Pancreas (tissue), 10 donors: Measurements from ENCODE around the gene BARX2. TPM values are rescaled to one million over a fixed set of nuclear protein-coding genes. Genes with fewer than 3 reads are reported as not detected.

Experiments used
- ATAC-seq, 4 donors: fragments of 200-7000 bp; cut with Tn5 transposase; one replicate each; pipeline versions ENCODE4 v1.8.0 to v1.9.1; 2020; ENCODE audit warnings: mild to moderate bottlenecking in 4 of 4, moderate library complexity in 4 of 4
- DNase-seq, 6 donors: peaks; one replicate each; pipeline ENCODE4 v3.0.0-alpha.2; 2020
- FAIRE-seq: peaks from 2 replicates; lab custom pipeline; 2012; peaks lifted over from hg19 to GRCh38; lab: Jason Lieb, UNC
- H3K27ac ChIP-seq, 4 donors: fragments of 200-600 bp; sonication (generic); 1 replicate in 3 of 4; 2 replicates in 1 of 4; pipeline versions ENCODE4 v1.5.0 to v1.8.0; 2020
- H3K27me3 ChIP-seq, 4 donors: fragments of 200-600 bp; one replicate each; pipeline ENCODE4 v1.8.0; 2021
- H3K36me3 ChIP-seq, 3 donors: fragments of 200-600 bp; sonication (generic) in 1 of 3; one replicate each; pipeline versions ENCODE4 v1.5.0 to v1.8.0; 2020 to 2021
- H3K4me1 ChIP-seq, 3 donors: fragments of 200-600 bp; one replicate each; pipeline ENCODE4 v1.8.0; 2021
- H3K4me3 ChIP-seq, 4 donors: fragments of 200-600 bp; sonication (generic) in 2 of 4; one replicate each; pipeline versions ENCODE4 v1.5.0 to v1.8.0; 2020 to 2021
- H3K9me3 ChIP-seq, 4 donors: fragments of 200-600 bp; one replicate each; pipeline ENCODE4 v1.8.0; 2021
- CTCF ChIP-seq, 4 donors: fragments of 200-600 bp; sonication (generic) in 3 of 4; IDR thresholded peaks; one replicate each; pipeline versions ENCODE4 v1.5.0 to v1.8.0; 2021; ENCODE audit warnings: antibody characterized with exemption in 4 of 4
- WGBS, 2 donors: extraction: QIAGEN DNeasy Blood & Tissue Kit; methylation state at CpG; one replicate each; pipeline ENCODE4 v1.1.7; 2013; 5-methylcytosine and 5-hydroxymethylcytosine counted together
- intact Hi-C, 3 donors: fragments of 100-400 bp; cut with DNase I; formaldehyde crosslinking; loops; one replicate each; pipeline versions ENCODE4 v1.11.1 to v1.14.2; 2022
- polyA plus RNA-seq, 2 donors: library from polyadenylated mRNA; stranded (reverse); fragments of 200-250 nt; gene quantifications; one replicate each; pipeline ENCODE4 v1.2.3, GENCODE V29; 2013
- total RNA-seq, 6 donors: library from RNA; stranded (reverse); fragmentation: NEBNext Ultra II Directional in 4 of 6; extraction: Animal tissue kit (Norgen Biotek cat#: 25700) in 4 of 6; gene quantifications; one replicate each; pipeline versions ENCODE4 v1.2.1 to v1.2.4, GENCODE V29; 2021 to 2023
- donor health status: healthy with polysubstance abuse.
- donor health status: DM: no; HTN: no; CAD: no; lungs with moderate emphysema.
- donor health status: DM: no; HTN: no; CAD: no.
- donor health status: control.
- donor health status: control.
- donor health status: Bipolar disorder and iron deficiency.
- donor health status: DM: yes; HTN: yes; CAD: no.
- donor health status: DM: no; HTN: no; CAD: no.
- donor health status: DM: no; HTN: no; CAD: no.
- donor health status: DM: yes; HTN: yes; CAD: no.

Gene BARX2
- total and polyA plus RNA-seq, 8 donors, result 3.8 to 9.9 (median 5.2) TPM

- Histone ChIP-seq H3K9me3 (no peaks in the 10 kb centered on the region), H3K4me3 (no peak overlapping the region), H3K27me3 (no peaks in the 10 kb centered on the region), H3K36me3 (no peaks in the 10 kb centered on the region), H3K27ac (no peak overlapping the region), H3K4me1 (no peaks in the 10 kb centered on the region)
- no peak for DNase-seq
- no peak for FAIRE-seq
- WGBS, 2 donors, result 70 to 71% methylated on average over 4 of the region's 4 CpGs
- no peak for ATAC-seq
- intact Hi-C loops, result no loop called here
- TF ChIP-seq CTCF (IDR thresholded peaks at IDR 0.05), result no peak
These were observed 49.6 kb downstream of the BARX2 start for GRCh38 chr11:129425214-129425613.

DNA sequence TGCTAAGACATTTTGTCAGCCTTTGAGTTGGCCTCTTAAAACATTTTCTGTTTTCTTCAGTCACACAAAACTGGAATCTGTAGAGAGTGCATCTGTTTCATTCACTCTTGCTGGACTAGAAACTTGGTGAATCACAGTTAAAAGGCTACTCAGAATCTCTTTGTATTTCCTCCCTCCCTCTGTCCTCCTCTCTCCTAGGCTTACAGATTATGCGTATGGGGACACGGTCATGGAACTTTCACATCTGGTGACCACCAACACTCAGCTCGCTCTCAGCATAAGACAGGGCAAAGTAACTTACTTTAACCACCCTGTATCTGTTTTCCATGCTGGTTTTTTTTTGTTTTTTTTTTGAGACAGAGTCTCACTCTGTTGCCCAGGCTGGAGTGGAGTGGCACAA is 50.4 kb downstream of the BARX2 start:
- intact Hi-C loops, result no loop called here
- H3K27ac ChIP-seq, result no peak overlapping the region
- 94 to 97% methylated on average over 3 of the region's 3 CpGs for whole genome bisulfite sequencing, 2 donors
- ATAC-seq (no peak), FAIRE-seq (no peak), DNase-seq (no peak)
- no peaks in the 10 kb centered on the region for H3K36me3 ChIP-seq
- no peak for TF ChIP-seq CTCF (IDR thresholded peaks at IDR 0.05)
- H3K27me3 ChIP-seq, result no peaks in the 10 kb centered on the region
- H3K4me3 ChIP-seq, result no peak overlapping the region
- no peaks in the 10 kb centered on the region for H3K4me1 ChIP-seq
- H3K9me3 ChIP-seq, result no peaks in the 10 kb centered on the region

GRCh38 chr11:129426776-129427175 is 51.1 kb downstream of the BARX2 start:
- H3K36me3 ChIP-seq, result no peaks in the 10 kb centered on the region
- FAIRE-seq, result no peak
- ATAC-seq, result no peak

GRCh38 chr11:129427376-129427775 is 51.7 kb downstream of the BARX2 start:
- DNase-seq (no peak), ATAC-seq (peak in 1 of 4 donors; percentile 26), FAIRE-seq (no peak)
- Histone ChIP-seq H3K4me3 (no peak overlapping the region), H3K27me3 (no peaks in the 10 kb centered on the region), H3K36me3 (no peaks in the 10 kb centered on the region), H3K9me3 (no peaks in the 10 kb centered on the region), H3K27ac (no peak overlapping the region), H3K4me1 (no peaks in the 10 kb centered on the region)
- intact Hi-C loops, result no loop called here
- 55 to 58% methylated on average over 3 of the region's 3 CpGs for WGBS, 2 donors
- no peak for TF ChIP-seq CTCF (IDR thresholded peaks at IDR 0.05)

More at GRCh38 chr11:129426776-129427175, 51.1 kb downstream of the BARX2 start:
- Histone ChIP-seq H3K4me3 (no peak overlapping the region), H3K4me1 (no peaks in the 10 kb centered on the region), H3K9me3 (no peaks in the 10 kb centered on the region), H3K27ac (no peak overlapping the region), H3K27me3 (no peaks in the 10 kb centered on the region)
- DNase-seq, result no peak
- TF ChIP-seq CTCF (IDR thresholded peaks at IDR 0.05), result no peak
- 69 to 76% methylated on average over 3 of the region's 3 CpGs for WGBS, 2 donors
- intact Hi-C loops, result no loop called here

DNA sequence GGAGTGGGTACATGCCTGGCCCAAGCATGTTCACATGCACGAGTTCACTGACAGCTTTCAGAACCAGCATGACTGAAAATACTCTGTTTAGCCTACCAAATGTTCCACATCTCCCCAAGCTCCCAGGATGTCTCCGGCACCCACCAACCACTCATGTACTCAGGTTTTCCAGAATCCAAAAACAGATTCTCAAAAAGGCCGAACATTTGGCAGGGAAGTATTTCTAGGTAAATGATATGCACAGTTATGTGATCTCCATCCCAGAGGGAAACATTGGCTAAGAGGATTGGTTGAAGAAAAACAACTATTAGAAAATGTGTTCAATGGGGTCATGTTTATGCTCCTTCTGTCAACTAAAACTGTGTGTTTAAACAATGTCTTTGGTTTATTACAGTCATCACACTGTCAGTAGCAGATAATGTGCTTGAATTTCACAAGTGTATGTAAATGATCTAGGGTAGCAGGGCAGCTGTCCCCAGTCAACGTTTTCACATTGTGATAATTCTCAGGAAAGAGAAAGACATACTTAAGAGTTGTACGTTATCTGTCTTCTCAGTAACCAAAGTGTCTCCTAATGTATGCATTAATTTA is 52.3 kb downstream of the BARX2 start:
- 54 to 61% methylated on average over 5 of the region's 5 CpGs for WGBS, 2 donors
- intact Hi-C loops, result no loop called here
- DNase-seq (no peak), FAIRE-seq (no peak), ATAC-seq (peak in 1 of 4 donors; percentile 8)
- H3K4me1 ChIP-seq, result no peaks in the 10 kb centered on the region
- no peaks in the 10 kb centered on the region for H3K36me3 ChIP-seq
- H3K4me3 ChIP-seq, result no peak overlapping the region
- no peak overlapping the region for H3K27ac ChIP-seq
- no peak for TF ChIP-seq CTCF (IDR thresholded peaks at IDR 0.05)
- H3K9me3 ChIP-seq, result no peaks in the 10 kb centered on the region
- no peaks in the 10 kb centered on the region for H3K27me3 ChIP-seq
